Large intestine (tissue), 3 donors: Measurements from ENCODE around the gene DHX40. TPM values are rescaled to one million over a fixed set of nuclear protein-coding genes. Genes with fewer than 3 reads are reported as not detected.
"Not testable (repeated sequence)": the region's sequence is repeated elsewhere in the genome, so short reads cannot be mapped to it uniquely, and the experiment has no call there.

Experiments used
- DNase-seq, 2 donors: peaks; one replicate each; pipeline versions ENCODE4 v3.0.0 to v3.0.0-alpha.2; 2013
- H3K27ac ChIP-seq: one replicate; pipeline ENCODE4 v1.5.1; 2013; ENCODE audit warnings: low read length
- H3K27me3 ChIP-seq: 2 replicates; pipeline ENCODE4 v1.6.1; 2013; ENCODE audit warnings: low read length; ENCODE audit not compliant: control insufficient read depth, insufficient read depth
- H3K36me3 ChIP-seq: 2 replicates; pipeline ENCODE4 v1.6.1; 2013; ENCODE audit warnings: low read length; ENCODE audit not compliant: control insufficient read depth, insufficient read depth
- H3K4me1 ChIP-seq: one replicate; pipeline ENCODE4 v1.6.1; 2013; ENCODE audit warnings: low read length; ENCODE audit not compliant: control insufficient read depth, insufficient read depth
- H3K4me3 ChIP-seq: one replicate; pipeline ENCODE4 v1.5.1; 2013; ENCODE audit warnings: low read length
- H3K9me3 ChIP-seq: one replicate; pipeline ENCODE4 v1.6.1; 2013; ENCODE audit warnings: mild to moderate bottlenecking, low read depth, low read length, moderate library complexity; ENCODE audit not compliant: control insufficient read depth
- WGBS: methylation state at CpG from one replicate; pipeline ENCODE4 v1.1.5; 2013; ENCODE audit warnings: low lambda C conversion rate; ENCODE audit not compliant: insufficient coverage; 5-methylcytosine and 5-hydroxymethylcytosine counted together
- polyA plus RNA-seq: library from polyadenylated mRNA; unstranded; fragments of 120-200 nt; gene quantifications from one replicate; pipeline ENCODE4 v1.2.1, GENCODE V29; 2013

The DHX40 gene
- polyA plus RNA-seq, 1 donor: 31.5 TPM

- H3K9me3 ChIP-seq: no peaks in the 10 kb centered on the region
- H3K4me1 ChIP-seq: no peaks in the 10 kb centered on the region
- no peak for DNase-seq
- no peaks in the 10 kb centered on the region for H3K36me3 ChIP-seq
- no CpG with 5 or more reads among the region's 1 CpG for WGBS
- H3K27me3 ChIP-seq: no peaks in the 10 kb centered on the region
- no peak overlapping the region for H3K4me3 ChIP-seq
- no peak overlapping the region for H3K27ac ChIP-seq
Observed at GRCh38 chr17:59527931-59528330, 37.5 kb upstream of the DHX40 start.

GRCh38 chr17:59530531-59530930 is 34.9 kb upstream of the DHX40 start:
- WGBS: no CpG with 5 or more reads among the region's 1 CpG
- Histone ChIP-seq H3K27me3 (no peaks in the 10 kb centered on the region), H3K4me1 (no peaks in the 10 kb centered on the region), H3K27ac (no peak overlapping the region), H3K36me3 (no peaks in the 10 kb centered on the region), H3K9me3 (no peaks in the 10 kb centered on the region), H3K4me3 (no peak overlapping the region)
- no peak for DNase-seq

GRCh38 chr17:59533694-59534093 is 31.7 kb upstream of the DHX40 start:
- WGBS: 56% methylated on average over 4 of the region's 5 CpGs
- no peak overlapping the region for H3K4me3 ChIP-seq
- H3K4me1 ChIP-seq: no peaks in the 10 kb centered on the region
- no peaks in the 10 kb centered on the region for H3K9me3 ChIP-seq
- H3K36me3 ChIP-seq: no peaks in the 10 kb centered on the region
- H3K27ac ChIP-seq: no peak overlapping the region
- H3K27me3 ChIP-seq: no peaks in the 10 kb centered on the region
- DNase-seq: no peak

- WGBS: no CpG with 5 or more reads among the region's 1 CpG
- Histone ChIP-seq H3K4me3 (no peak overlapping the region), H3K9me3 (no peaks in the 10 kb centered on the region), H3K36me3 (no peaks in the 10 kb centered on the region), H3K4me1 (no peaks in the 10 kb centered on the region), H3K27me3 (no peaks in the 10 kb centered on the region), H3K27ac (no peak overlapping the region)
- no peak for DNase-seq
Observed at GRCh38 chr17:59534583-59534982, 30.8 kb upstream of the DHX40 start.

GRCh38 chr17:59538195-59538909 is 27.1 kb upstream of the DHX40 start:
- no peak for DNase-seq

GRCh38 chr17:59542960-59543635 is 22.3 kb upstream of the DHX40 start:
- 100% methylated on average over 4 of the region's 8 CpGs for WGBS
- no peaks in the 10 kb centered on the region for H3K9me3 ChIP-seq
- no peak overlapping the region for H3K27ac ChIP-seq
- H3K27me3 ChIP-seq: no peaks in the 10 kb centered on the region
- H3K36me3 ChIP-seq: no peaks in the 10 kb centered on the region
- H3K4me1 ChIP-seq: no peaks in the 10 kb centered on the region
- no peak for DNase-seq
- H3K4me3 ChIP-seq: no peak overlapping the region

More at GRCh38 chr17:59538195-59538909, 27.1 kb upstream of the DHX40 start:
- Histone ChIP-seq H3K36me3 (no peaks in the 10 kb centered on the region), H3K4me3 (no peak overlapping the region), H3K27ac (no peak overlapping the region), H3K27me3 (no peaks in the 10 kb centered on the region), H3K4me1 (no peaks in the 10 kb centered on the region), H3K9me3 (no peaks in the 10 kb centered on the region)

- DNase-seq: no peak
- no CpG with 5 or more reads among the region's 1 CpG for whole genome bisulfite sequencing
- Histone ChIP-seq H3K27ac (no peak overlapping the region), H3K4me3 (no peak overlapping the region), H3K4me1 (no peaks in the 10 kb centered on the region), H3K27me3 (no peaks in the 10 kb centered on the region), H3K36me3 (no peaks in the 10 kb centered on the region), H3K9me3 (no peaks in the 10 kb centered on the region)
Observed at GRCh38 chr17:59545942-59546341, 19.5 kb upstream of the DHX40 start.

GRCh38 chr17:59547131-59547915 is 18.1 kb upstream of the DHX40 start:
- Histone ChIP-seq H3K27me3 (no peaks in the 10 kb centered on the region), H3K36me3 (no peaks in the 10 kb centered on the region), H3K9me3 (no peaks in the 10 kb centered on the region), H3K4me3 (no peak overlapping the region), H3K4me1 (no peaks in the 10 kb centered on the region), H3K27ac (no peak overlapping the region)
- no peak for DNase-seq
- WGBS: 88% methylated on average over 5 of the region's 9 CpGs

- H3K9me3 ChIP-seq, DNase-seq, H3K4me1 ChIP-seq, H3K4me3 ChIP-seq, H3K27ac ChIP-seq, H3K36me3 ChIP-seq, H3K27me3 ChIP-seq: not testable (repeated sequence)
- WGBS: no CpG with 5 or more reads among the region's 10 CpGs
Observed at GRCh38 chr17:59548985-59549384, 16.4 kb upstream of the DHX40 start.

GRCh38 chr17:59550703-59551102 is 14.7 kb upstream of the DHX40 start:
- Histone ChIP-seq H3K36me3 (no peaks in the 10 kb centered on the region), H3K27ac (no peak overlapping the region), H3K4me3 (no peak overlapping the region), H3K4me1 (no peaks in the 10 kb centered on the region), H3K27me3 (peaks cover 2% of the 10 kb centered on the region), H3K9me3 (no peaks in the 10 kb centered on the region)
- no peak for DNase-seq
- 94% methylated on average over 2 of the region's 4 CpGs for WGBS
